Endodermal cell (in vitro differentiated cells): ENCODE results near the gene AOPEP. TPM values are rescaled to one million over a fixed set of nuclear protein-coding genes. Genes with fewer than 3 reads are reported as not detected.
"Not testable (repeated sequence)": the region's sequence is repeated elsewhere in the genome, so short reads cannot be mapped to it uniquely, and the experiment has no call there.

Experiments
- DNase-seq: peaks from one replicate; pipeline ENCODE4 v3.0.0-alpha.2; 2017
- H3K27ac ChIP-seq: 2 replicates; pipeline ENCODE4 v1.5.1; 2013; ENCODE audit warnings: mild to moderate bottlenecking, low read depth, low read length, moderate library complexity
- H3K27me3 ChIP-seq: 2 replicates; pipeline ENCODE4 v1.6.1; 2013; ENCODE audit warnings: mild to moderate bottlenecking, low read length, moderate library complexity; ENCODE audit not compliant: insufficient read depth, control insufficient read depth, poor library complexity, severe bottlenecking
- H3K36me3 ChIP-seq: 2 replicates; pipeline ENCODE4 v1.7.0; 2013; ENCODE audit warnings: mild to moderate bottlenecking, low read length, moderate library complexity; ENCODE audit not compliant: control insufficient read depth, insufficient read depth
- H3K4me1 ChIP-seq: one replicate; pipeline ENCODE4 v1.7.0; 2013; ENCODE audit warnings: low read length; ENCODE audit not compliant: control insufficient read depth, insufficient read depth
- H3K4me3 ChIP-seq: 2 replicates; pipeline ENCODE4 v1.5.1; 2013; ENCODE audit warnings: mild to moderate bottlenecking, low read length, moderate library complexity
- H3K9ac ChIP-seq: 2 replicates; pipeline ENCODE4 v1.6.1; 2013; ENCODE audit warnings: mild to moderate bottlenecking, low read length, moderate library complexity; ENCODE audit not compliant: poor library complexity, severe bottlenecking; ENCODE audit errors: extremely low read depth
- H3K9me3 ChIP-seq: 2 replicates; pipeline ENCODE4 v1.6.1; 2013; ENCODE audit warnings: mild to moderate bottlenecking, low read length, moderate library complexity; ENCODE audit not compliant: control insufficient read depth
- H3K27ac Mint-ChIP-seq: 2 replicates; pipeline ENCODE4 v1.8.0; 2020; ENCODE audit warnings: mixed read lengths
- H3K27me3 Mint-ChIP-seq: 2 replicates; pipeline ENCODE4 v1.8.0; 2021; ENCODE audit warnings: mild to moderate bottlenecking, mixed read lengths; ENCODE audit not compliant: insufficient read depth
- H3K36me3 Mint-ChIP-seq: 2 replicates; pipeline ENCODE4 v1.8.0; 2020; ENCODE audit warnings: low read depth, mixed read lengths
- H3K4me1 Mint-ChIP-seq: 2 replicates; pipeline ENCODE4 v1.8.0; 2020; ENCODE audit warnings: mixed read lengths
- H3K4me3 Mint-ChIP-seq: 2 replicates; pipeline ENCODE4 v1.8.0; 2020; ENCODE audit warnings: mild to moderate bottlenecking, moderate library complexity, mixed read lengths
- H3K9me3 Mint-ChIP-seq: 2 replicates; pipeline ENCODE4 v1.8.0; 2020; ENCODE audit warnings: mild to moderate bottlenecking, mixed read lengths
- CTCF ChIP-seq: fragments of 200-600 bp; sonication (generic); conservative IDR thresholded peaks from 2 replicates; pipeline ENCODE4 v1.5.0; 2021; ENCODE audit warnings: antibody characterized with exemption, mild to moderate bottlenecking
- WGBS, 2 experiments: methylation state at CpG; one replicate each; pipeline versions ENCODE4 v1.1.5 to v1.1.7; 2013; ENCODE audit warnings: missing lambda C conversion rate in 2 of 2, mixed read lengths in 1 of 2; ENCODE audit not compliant: insufficient coverage in 1 of 2, insufficient read length in 1 of 2; 5-methylcytosine and 5-hydroxymethylcytosine counted together
- total RNA-seq, 2 donors: library from RNA; stranded (reverse); fragmentation: NEBNext Ultra II Directional in 1 of 2; extraction: Animal tissue kit (Norgen Biotek cat#: 25700) in 1 of 2; gene quantifications; 2 replicates in 1 of 2; 3 replicates in 1 of 2; pipeline ENCODE4 v1.2.1, GENCODE V29; 2021

The AOPEP gene
- total RNA-seq, 2 donors from 2014 or later: 23.4 to 33.7 TPM

GRCh38 chr9:94937214-94937903 is 210.9 kb downstream of the AOPEP start:
- Histone ChIP-seq H3K27ac (no peak overlapping the region), H3K9ac (no peak overlapping the region), H3K4me3 (no peak overlapping the region), H3K9me3 (no peaks in the 10 kb centered on the region), H3K4me1 (no peaks in the 10 kb centered on the region), H3K36me3 (no peaks in the 10 kb centered on the region), H3K27me3 (no peaks in the 10 kb centered on the region)
- DNase-seq: no peak
- peaks cover 11% of the 10 kb centered on the region for H3K36me3 Mint-ChIP-seq
- no peak overlapping the region for H3K27ac Mint-ChIP-seq
- no peaks in the 10 kb centered on the region for H3K9me3 Mint-ChIP-seq
- WGBS, 2 experiments: 94 to 96% methylated on average over 3 to 6 of the region's 6 CpGs
- peaks cover 5% of the 10 kb centered on the region for H3K4me1 Mint-ChIP-seq
- no peaks in the 10 kb centered on the region for H3K27me3 Mint-ChIP-seq
- TF ChIP-seq CTCF: no peak
- no peak overlapping the region for H3K4me3 Mint-ChIP-seq

GRCh38 chr9:94938384-94938783 is 211.9 kb downstream of the AOPEP start:
- Mint-ChIP-seq H3K36me3 (peaks cover 13% of the 10 kb centered on the region), H3K9me3 (no peaks in the 10 kb centered on the region), H3K27ac (peak overlapping the region; percentile 65), H3K27me3 (no peaks in the 10 kb centered on the region), H3K4me3 (no peak overlapping the region), H3K4me1 (peaks cover 5% of the 10 kb centered on the region)
- TF ChIP-seq CTCF: no peak
- Histone ChIP-seq H3K27ac (no peak overlapping the region), H3K4me1 (no peaks in the 10 kb centered on the region), H3K27me3 (no peaks in the 10 kb centered on the region), H3K9me3 (no peaks in the 10 kb centered on the region), H3K9ac (no peak overlapping the region), H3K4me3 (no peak overlapping the region), H3K36me3 (no peaks in the 10 kb centered on the region)
- 82 to 100% methylated on average over 2 to 3 of the region's 3 CpGs for WGBS, 2 experiments
- peak; percentile 41 for DNase-seq

GRCh38 chr9:94940296-94940695 is 213.8 kb downstream of the AOPEP start:
- H3K9me3 Mint-ChIP-seq, H3K9ac ChIP-seq, H3K27ac Mint-ChIP-seq, H3K4me1 Mint-ChIP-seq, H3K4me3 Mint-ChIP-seq, H3K9me3 ChIP-seq, H3K36me3 ChIP-seq, H3K27me3 ChIP-seq, H3K27ac ChIP-seq, H3K4me3 ChIP-seq, DNase-seq, H3K4me1 ChIP-seq, H3K27me3 Mint-ChIP-seq: not testable (repeated sequence)
- H3K36me3 Mint-ChIP-seq: peaks cover 14% of the 10 kb centered on the region
- WGBS, 2 experiments: 94 to 100% methylated on average over 3 to 6 of the region's 6 CpGs
